SKM-1 treated with dmso at 0.1 percent for 144 hours (cell line): ENCODE data around the gene COL1A2.

ENCODE experiments used
- DNase-seq: peaks from one replicate; lab custom pipeline; 2025; ENCODE audit not compliant: unreplicated experiment; lab: John Stamatoyannopoulos, UW

The COL1A2 gene

DNA sequence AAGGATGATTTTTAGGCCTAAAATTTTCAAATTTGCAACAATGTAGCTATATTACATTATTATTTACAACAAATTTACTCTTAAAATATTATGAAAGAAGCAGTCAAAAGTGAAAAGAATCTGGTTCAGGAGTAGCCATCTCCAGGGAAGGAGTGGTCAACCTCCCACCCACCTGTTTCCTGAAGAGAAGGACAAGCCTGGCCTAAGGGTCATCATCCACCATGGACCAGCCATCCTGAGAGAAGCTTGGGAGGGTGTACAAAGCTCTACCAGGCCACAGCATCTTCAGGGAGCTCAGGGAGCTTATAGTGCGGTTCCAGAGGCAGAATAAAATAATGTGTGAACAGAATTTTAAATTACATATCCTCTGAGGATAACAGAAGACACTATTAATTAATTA, 38.1 kb downstream of the COL1A2 start:
- no peak for DNase-seq

DNA sequence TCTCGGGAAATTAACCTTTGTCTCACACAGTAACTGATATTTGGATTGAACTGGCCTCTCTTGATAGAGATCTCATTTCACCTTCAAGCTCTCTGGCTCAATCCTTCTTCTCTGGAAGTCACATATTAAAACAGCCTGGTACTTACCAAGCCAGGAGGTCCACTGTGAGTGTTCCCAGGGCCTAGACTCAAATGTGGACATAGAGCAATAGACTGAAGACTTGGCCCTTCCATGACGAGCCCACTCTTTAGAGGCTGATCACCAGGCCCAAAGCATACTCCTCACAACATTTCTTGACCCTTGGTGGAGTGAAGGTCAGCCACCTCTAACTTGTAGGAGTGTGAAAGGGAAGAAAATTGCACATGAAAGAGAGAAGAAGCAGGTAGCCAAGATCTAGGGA, 38.5 kb downstream of the COL1A2 start:
- DNase-seq, result no peak

DNA sequence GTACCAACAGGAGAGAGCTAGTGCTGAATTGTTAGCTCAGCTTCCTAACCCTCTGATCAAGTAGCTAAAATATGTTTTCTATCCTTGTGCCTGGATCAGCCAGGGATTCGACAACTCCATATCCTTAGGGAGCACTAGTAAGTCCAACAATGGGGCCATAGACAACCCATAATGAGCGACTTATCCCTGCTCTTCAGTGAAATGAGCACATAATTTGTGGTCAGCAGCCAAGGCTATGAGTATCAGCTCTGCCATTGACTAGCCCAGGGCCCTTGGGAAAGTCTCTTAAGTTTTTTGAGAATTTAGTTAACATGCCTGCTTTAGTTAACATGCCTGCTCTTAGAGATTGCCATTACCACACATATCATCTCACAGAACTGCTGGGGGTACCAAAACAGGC, 39.3 kb downstream of the COL1A2 start:
- no peak for DNase-seq

DNA sequence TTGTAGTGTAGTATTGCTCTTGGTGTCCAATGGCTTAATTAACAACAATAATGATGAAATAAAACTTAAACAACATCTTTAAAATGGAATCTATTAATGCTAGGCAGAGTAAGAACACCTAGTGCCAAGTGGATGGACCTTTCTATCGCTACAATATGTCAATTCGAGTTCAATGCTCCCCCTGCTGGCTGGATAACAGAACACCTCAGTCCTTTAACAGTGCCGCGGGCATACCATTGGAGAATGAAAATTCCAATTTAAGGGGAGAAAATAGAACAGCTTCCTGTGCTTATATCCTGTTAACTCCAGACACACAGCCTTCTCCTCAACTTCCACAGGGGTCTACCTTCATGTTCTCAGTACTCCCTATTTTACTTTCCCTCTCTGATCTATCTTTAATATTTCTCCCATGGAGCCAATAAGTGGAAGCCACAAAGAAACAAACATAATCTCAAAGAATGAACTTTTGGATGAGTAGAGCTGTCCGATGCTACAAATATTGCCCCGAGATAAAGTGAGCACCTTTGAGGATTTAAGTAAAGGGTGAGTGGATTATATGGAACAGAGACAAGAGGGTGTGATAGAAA, 41.4 kb downstream of the COL1A2 start:
- DNase-seq, result peak; percentile 45

DNA sequence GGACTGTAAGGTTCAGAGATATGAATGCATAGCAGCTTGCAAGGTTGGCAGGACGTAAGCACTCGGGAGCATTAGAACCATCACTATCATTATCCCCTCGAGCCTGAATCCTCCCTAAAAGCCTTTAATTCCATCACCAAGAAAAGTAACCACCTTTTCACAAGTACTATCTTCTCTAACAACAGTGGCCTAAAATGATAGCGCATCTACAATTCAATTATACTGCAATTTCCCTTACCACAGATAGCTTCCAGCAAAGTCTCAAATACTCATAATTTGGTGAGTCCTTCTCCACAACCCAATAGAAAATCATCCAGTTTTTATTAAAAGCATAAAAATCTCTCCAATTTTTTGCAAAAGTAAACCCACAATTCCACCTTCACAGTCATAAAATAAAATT, 42.0 kb downstream of the COL1A2 start:
- DNase-seq, result no peak

DNA sequence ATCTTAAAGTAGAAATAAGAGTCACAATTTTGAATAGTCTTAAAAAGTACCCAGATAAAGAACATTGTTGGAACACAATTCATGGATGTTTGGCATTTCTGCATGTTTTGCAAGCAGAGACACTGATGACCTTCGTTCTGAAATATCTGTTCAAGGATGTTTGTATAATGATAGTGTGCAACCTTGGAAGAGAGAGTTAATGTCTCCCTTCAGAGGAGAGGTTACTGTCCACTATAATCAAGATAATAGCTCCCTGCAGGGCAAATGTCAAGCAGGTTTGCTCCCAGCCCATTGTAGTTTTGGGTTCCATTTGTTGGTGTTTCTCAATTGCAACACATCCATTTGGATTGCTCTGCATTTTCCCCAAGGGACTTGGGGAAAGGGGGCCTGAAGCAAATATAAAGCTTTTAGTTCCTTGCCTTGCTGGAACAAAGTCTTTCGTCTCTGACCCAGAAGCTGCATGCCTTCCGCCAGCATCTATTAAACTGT, 45.2 kb downstream of the COL1A2 start:
- DNase-seq, result no peak

DNA sequence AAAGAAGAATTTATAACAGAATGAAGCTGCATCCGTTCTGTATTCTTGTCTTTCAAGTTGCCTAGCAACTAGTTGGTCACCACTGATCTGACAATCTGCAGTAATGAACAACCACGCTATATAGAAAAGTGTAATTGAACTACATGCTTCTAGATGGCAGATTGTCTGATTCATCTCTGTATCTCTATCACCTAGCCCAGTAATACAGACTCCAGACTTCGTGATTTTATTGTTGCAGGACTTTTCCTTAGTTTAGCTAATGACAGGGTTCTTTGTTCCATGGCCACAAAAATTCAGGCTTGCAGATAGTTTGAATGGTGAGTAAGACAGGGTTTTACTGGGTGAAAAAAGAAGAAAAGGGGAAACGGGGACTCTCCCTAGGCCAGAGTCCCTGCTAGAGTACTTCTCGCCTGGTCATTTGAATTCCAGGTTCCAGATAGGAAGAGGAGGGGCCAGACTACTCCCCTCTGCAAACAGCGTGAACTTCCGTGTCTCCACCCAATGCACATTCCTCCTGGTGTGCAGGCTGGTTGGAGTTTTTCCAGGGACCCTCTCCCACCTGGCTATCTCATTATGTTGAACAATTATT, 45.9 kb downstream of the COL1A2 start:
- no peak for DNase-seq

DNA sequence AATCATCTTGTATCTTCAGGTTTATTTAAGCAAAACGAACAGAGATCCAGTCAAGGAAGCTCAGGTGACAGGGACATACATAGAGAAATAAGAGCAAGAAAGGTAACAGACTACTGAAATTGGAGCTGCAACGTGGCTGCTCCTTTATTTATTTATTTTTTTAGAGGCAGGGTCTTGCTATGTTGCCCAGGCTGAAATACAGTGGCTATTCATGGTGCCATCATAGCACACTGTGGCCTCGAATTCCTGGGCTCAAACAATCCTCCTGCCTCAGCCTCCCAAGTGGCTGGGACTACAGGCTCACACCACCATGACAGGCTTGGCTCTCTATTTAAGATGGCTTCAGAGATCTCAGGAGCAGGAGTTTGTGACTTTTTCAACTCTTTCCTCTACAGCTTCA, 46.4 kb downstream of the COL1A2 start:
- DNase-seq, result no peak

DNA sequence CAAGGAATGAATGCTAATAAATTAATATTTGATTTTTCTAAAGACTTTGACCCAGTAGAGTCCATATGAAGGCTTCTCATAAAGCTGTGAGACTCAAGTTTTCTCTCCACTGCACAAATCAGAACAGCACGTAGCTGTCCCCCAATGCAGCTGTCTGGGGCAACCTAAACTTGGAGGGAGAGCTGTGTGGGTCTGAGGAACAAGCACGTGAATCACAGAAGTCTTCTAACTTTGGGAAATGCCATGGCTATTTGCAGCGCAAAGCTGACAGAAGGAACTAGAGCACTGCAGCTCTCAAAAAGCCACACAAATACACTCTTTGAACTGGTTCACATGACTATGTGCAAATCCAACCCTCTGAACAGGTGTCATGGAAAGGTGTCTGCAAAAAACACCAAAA, 47.9 kb downstream of the COL1A2 start:
- DNase-seq, result no peak

DNA sequence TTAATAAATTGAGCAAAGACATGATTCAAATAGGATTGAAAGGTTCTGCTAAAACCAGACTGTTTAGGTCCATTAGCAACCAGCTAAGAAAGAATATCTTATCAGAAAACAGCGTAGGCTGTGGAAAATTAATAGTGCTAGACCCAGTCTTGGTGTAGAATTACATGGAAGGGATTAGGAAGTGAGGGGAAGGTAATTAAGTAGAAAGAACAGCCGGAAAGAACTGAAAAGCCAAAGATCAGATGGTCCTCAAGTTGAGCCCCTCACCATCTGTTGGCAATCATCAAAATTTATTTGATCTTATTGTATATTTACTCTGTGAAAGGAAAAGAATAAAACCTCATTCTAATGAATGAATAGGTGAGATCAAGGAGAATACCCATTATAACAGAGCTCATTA, 50.1 kb downstream of the COL1A2 start:
- no peak for DNase-seq

DNA sequence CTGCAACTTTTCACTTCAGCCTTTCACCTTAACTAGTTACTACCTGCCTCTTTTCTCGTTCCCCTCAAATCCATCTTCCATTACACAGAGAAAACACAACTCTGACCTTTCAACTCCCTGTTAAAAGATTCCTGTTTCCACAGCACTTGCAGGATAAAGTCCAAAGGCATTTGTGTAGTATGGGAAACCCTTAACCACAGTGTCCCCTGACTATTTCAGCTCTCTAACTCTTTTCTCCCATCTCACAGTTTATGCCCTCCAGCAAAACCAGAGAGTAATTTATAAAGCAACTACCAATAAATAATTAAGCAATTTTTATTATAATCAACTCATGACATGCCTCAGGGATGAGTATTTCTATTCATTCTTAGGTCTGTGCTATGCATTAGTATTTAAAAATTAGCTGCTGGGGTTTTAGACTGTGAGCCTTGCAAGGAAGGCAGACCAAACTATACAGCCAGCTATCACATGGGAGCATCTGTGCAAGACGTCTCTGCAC, 51.0 kb downstream of the COL1A2 start:
- DNase-seq, result no peak

DNA sequence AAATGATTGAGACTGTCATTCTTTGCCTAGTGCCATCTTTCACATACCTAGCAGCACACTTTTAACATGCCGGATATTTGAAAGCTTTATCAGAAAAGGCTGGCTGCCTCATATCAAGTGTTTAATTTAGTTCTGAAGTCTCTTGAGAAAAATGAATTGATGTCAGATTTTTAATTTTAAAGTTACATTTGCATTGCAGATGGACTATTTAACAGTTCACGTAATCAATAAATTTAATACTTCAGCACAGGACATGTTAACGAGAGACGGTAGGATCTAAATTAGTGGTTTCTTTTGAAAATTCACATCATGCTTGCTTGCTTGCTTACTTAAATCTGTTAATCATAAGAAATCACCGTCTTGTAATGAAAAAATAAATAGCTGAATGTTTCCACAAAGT, 51.6 kb downstream of the COL1A2 start:
- no peak for DNase-seq

DNA sequence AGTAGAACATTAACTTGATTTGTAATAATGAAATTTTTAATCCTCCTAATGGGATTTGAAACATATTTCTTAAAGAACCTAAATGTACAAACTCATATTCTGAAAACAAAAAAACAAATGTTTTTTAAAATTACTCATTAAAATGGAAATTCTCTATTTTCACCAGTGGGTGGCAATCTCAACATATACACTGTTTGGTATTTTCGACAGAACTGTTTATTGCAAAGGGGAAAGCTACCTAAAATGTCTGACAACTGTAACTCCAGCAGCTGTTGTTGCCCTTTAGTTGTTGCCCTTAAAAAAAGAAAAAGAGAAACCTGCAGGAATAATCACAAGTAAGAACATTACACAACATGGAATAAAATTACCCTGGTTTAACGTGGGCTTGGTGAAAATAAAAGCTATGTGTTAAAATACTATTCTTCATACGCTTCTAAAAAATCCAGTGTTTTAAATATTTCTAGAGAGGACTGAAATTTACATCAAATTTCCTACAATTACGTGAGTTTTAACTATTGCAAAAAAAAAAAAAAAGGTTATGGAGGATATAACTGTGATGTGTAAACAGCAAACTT, 54.5 kb downstream of the COL1A2 start:
- DNase-seq, result peak; percentile 42

DNA sequence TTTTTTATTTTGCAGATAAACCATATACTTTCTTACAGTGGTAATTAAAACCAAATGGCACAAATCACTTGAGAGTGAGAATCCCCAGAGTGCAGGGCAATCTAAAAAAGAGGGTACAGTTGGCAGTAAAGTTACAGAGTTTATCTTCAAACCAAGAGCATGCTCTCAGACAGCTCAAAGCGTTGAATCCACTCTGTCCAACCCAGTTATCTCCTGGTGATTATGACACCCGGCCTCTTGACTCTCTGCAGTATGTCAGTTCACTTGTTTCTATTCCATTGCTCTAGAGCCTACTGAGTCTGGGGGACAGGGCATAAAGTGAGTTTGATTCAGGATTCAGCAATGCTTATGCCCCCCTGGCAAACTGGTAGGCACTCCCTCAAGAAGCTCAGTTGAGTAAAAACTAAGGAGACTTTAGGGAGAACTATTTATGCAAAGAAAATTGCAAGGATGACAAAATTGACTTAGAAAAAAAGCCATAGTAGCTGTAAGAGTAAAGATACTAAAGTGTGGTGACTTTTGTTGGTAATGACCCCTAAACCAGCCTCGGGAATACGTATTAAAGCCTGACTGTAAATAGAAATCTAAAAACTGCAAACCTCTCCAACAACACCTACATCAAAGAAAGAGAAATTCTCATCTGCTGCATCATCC, 55.5 kb downstream of the COL1A2 start:
- DNase-seq, result no peak

DNA sequence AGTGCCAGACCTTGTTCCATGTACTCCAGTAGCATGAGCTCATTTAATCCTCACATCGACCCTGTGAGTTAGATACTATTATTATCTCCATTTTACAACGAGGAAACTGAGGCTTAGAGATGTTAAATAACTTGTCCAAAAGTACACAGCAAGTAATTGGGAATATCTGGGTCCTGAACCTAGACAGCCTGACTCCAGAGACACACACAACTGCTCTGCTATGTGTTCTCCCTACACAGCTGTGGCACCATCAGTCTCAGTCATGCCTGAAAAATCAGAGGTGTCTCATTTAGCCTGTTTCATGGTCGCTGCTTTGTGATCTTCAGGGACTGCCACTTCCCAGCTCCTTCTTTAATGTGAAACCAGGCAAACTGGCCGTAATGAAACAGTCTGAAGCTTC, 56.5 kb downstream of the COL1A2 start:
- no peak for DNase-seq

DNA sequence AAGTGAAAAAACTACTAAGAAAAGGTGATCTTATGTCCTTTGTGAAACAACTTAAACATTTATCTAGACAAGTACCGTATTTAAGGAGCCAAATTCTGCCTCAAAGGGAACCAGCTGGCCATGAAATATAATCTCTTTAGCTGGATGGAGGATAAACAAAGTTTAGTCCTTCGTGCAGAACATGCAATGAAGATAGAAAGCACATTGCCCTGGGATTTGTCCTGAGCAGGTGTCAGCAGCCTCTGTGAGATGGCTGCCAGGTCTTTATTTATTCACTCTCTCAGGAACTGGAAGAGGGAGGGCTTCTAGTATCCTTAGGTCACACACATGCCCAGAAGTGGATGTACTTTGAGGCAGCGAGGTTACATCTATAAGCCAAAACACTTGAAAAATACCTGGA, 57.5 kb downstream of the COL1A2 start:
- DNase-seq, result no peak

DNA sequence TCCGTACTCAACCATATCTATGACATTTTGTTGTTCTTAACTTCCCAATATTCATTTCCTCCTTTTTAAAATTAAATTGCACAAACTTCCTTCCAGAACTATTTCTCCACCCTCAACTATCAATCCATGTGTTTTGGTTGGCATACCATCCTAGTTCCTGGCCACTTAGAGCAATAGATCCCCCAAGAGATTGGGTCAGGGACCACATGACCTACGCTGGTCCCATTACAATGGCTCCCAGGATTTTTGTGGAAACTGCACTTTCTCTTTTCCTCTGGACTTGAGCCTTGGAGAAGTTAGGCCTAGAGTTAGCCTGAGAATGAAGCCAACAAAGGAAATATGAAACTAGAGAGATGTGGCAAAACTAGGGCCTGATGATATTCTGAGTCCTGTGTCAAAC, 59.2 kb downstream of the COL1A2 start:
- no peak for DNase-seq

DNA sequence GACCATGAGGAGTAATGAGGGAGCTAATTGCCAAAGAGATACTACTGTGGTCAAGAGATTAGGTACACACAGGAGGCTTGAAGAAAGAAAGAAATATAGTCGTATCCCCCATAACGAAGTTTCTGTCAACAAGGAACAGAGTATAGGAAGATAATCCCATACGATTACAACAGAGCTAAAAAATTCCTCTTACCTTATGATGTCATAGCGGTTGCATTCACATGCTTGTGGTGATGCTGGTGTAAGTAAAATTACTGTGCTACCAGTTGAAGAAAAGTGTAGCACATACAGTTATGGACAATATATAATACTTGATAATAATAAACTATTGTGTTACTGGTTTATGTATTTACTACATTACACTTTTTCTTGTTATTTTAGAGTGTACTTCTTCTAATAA, 63.3 kb downstream of the COL1A2 start:
- no peak for DNase-seq

DNA sequence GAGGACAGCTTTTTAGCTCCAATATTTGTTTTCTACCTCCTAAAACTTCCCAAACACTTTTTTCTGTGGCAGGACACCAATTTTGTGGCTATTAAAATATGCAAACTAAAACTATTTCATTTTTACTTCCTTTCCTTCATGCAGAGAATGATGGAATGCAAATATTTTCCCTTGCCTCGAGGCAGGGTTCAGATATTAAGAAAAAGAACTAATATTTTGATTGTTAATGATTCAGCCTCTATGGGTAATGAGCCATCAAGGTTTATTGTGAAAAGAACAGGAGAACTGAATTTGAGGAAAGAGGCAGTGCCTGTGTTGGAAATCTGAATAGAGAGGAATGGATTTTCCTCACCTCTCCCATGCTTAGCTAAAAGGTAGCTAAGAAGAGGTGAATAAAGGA, 71.8 kb downstream of the COL1A2 start:
- DNase-seq, result no peak

DNA sequence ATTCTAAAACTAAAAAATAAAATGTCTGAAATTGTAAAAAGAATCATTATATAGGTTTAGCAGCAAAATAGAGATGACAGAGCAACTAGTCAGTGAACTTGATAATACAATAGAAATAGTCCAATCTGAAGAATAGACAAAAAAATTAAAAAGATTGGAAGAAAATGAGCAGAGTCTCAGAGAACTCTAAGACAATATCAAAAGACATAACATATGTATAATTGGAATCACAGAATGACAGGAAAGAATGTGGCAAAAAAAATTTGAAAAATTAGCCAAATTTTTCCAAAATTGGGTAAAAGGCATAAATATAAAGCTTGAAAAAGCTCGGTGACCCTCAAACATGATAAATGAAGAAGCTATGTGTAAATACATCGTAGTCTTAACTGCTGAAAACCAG, 76.9 kb downstream of the COL1A2 start:
- DNase-seq, result no peak

DNA sequence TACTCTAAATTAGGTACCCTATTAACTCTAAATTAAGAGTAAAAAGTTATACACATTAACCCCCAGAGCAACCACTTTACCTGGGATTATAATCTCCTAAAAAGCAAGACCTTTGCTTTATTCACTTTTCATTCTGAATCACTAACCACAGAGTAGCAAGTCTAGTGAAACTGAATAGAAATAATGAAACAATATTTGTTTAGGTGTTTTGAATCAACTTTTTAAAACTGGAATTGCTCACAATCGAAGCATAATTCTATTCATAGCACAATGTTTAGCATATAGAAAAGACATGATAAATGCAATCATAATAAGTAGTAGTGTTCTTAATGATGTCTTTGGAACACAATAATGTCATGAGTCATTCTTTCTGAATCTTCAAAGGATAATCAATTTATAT, 77.9 kb downstream of the COL1A2 start:
- DNase-seq, result no peak

DNA sequence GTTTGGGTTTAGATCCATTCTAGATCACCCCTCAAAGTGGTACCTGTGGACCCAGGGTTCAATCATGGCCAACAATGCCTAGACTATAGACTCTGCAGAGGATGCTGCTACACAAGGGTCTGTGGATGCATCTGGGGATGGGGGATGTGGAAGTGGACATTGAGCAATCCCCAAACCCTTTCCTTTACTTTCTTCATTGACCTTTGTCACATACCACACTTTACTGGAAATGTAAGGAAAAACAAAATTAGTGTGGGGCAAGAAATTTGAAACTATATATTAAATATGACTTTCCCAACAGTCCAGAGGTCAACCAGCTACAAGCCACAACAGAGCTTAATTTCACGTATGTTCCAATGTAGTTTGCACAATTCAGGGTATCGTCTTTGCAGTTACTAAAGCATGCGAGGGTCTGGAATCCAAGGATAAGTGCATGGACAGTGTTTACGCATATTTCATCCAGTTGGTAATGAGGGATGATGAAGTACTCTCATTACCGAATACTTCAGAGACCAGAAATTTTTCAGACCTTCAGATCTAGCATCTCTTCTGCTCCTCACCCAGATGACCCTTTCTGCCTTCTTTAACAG, 81.7 kb downstream of the COL1A2 start:
- no peak for DNase-seq
